Measurements from ENCODE around the gene ALPG.
"Not testable (repeated sequence)": the region's sequence is repeated elsewhere in the genome, so short reads cannot be mapped to it uniquely, and the experiment has no call there.

ALPG gene

DNA sequence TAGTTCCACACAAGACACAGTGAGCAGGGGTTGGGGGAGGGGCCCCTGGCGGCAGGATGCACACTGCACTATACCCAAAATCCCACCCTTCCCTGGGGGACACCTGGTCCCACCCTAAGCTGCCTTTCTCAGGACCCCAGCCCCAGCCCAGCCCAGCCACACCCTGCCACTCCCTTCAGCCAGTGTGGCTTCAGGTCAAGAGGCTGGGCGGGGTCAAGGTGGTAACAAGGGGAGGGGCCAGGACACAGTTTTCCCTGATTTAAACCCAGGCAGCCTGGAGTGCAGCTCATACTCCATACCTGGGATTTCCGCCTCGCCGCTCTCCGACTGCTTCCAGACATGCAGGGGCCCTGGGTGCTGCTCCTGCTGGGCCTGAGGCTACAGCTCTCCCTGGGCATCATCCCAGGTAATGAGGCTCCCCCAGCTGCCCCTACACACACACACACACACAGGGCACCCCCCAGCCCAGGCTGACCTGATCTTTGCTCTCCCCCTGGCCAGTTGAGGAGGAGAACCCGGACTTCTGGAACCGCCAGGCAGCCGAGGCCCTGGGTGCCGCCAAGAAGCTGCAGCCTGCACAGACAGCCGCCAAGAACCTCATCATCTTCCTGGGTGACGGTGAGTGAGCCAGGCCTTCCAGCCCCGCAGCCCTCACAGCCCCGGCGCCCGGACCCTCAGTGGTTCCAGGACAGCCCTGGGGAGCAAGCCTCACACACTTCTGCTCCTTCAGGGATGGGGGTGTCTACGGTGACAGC is at the start of gene ALPG:
TSS of gene ALPG (plus strand) at position 289 of the 755 bp plus-strand sequence. CDS start at position 340, 51 bp downstream.
- no peak for DNase-seq

DNA sequence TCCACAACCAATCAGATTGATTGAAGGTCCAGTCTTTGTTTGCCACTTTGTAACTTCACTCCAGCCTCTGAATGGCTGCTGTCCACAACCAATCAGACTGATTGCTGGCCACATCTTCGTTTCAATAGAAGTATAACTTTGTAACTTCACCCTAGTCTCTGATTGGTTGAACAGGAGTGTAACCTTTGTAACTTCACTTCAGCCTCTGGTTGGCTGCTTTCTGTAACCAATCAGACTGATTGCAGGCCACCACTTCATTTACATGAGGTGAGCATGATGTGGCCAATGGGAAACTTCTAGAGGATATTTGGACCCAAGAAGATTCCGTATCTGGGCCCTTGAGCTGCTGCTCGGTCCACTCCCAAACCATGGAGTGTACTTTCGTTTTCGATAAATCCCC is 45.0 kb upstream of the ALPG start:
- no peak for DNase-seq

DNA sequence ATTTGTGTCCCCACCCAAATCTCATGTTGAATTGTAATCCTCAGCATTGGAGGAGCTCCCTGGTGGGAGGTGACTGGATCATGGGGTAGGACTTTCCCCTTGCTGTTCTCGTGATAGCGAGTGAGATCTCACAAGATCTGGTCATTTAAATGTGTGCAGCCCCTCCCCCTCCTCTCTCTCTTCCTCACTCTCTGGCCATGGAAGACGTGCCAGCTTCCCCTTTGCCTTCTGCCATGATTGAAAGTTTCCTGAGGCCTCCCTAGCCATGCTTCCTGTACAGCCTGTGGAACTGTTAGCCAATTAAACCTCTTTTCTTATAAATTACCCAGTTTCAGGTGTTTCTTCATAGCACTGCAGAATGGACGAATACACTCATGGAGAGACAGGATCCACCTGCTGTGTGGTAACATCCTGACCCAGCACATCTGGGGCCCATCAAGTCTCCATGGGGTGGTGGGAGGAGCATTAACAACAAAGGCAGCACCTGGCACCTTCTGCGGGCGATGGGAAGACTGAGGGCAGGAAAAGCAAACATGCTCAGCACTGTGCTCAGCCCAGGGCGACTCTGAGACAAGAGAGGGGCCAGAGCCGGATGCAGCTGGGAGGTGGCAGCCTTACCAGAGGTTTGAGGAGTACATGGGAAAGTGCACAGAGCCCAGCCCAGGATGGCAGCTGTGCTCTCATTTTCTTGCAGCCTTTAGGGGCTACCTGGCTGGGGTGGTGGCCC is 44.3 kb upstream of the ALPG start:
- peak; percentile 63 for DNase-seq

DNA sequence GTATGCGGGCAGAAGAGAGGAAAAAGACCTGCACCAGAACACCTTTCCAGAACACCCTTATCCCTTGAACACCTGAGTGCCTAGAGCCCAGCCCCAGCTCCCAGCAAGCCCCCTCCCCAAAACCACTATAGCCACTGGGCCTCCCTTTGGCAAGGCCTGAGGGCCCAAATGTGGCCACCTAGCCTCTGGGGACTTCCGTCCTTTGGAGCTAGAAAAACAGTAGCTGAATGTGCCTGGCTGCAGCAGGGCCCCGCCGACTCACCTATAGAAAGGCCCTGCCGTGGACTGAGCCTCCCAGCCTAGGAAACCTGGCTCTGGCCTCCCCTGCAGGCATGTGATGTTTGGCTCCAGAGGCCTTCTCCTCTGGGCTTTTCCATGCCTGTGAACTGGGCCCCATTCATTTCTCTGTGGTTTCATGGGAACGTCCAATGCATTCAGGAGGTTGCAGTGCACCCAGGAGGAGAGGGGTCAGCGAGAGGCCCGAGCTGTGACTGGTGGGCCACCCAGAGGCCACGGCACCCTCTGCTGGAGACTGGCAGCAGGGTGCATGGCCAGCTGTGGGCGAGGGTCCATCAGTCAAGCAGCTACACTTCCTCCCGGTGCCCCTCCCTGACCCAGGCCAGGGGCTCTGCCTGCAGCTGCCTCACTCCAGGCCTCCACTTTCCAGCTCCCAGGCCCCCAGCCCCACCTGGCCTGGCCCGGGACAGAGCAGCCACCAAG is 43.4 kb upstream of the ALPG start:
- DNase-seq, result not testable (repeated sequence)

DNA sequence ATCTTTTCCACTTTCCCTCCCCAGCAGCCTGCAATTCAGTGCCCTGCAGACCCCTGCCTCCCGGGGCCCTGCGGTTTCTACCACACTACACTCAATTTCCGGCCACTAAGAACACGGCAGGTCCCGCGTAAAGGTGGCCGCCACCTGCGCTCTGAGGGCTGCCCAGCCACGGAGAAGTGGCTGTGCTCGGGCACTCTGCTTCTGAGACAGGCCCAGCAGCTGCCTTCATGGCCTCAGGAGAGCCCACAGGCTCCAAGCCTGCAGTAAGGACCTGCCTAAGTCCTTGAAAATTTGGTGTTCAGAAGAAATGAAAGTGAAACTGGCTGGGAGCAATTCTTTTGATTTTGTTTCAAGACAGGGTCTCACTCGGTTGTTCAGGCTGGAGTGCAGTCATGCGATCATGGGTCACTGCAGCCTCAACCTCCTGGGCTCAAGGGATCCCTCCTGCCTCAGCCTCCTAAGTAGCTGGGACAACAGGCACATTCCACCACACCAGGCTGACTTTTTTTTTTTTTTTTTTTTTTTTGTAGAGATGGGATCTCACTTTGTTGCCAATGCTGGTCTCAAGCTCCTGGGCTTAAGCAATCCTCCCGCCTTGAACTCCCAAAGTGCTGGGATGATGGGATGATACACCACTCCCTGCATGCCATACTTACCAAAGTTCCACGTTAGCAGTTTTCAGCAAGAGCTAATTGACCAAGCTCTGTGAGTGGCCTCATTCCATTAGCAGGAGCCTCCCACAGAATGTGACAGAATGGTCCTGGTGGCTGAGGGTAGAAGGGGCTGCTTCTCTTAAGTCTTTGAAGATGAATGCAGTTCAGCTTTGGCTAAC is 42.6 kb upstream of the ALPG start:
- DNase-seq, result no peak

DNA sequence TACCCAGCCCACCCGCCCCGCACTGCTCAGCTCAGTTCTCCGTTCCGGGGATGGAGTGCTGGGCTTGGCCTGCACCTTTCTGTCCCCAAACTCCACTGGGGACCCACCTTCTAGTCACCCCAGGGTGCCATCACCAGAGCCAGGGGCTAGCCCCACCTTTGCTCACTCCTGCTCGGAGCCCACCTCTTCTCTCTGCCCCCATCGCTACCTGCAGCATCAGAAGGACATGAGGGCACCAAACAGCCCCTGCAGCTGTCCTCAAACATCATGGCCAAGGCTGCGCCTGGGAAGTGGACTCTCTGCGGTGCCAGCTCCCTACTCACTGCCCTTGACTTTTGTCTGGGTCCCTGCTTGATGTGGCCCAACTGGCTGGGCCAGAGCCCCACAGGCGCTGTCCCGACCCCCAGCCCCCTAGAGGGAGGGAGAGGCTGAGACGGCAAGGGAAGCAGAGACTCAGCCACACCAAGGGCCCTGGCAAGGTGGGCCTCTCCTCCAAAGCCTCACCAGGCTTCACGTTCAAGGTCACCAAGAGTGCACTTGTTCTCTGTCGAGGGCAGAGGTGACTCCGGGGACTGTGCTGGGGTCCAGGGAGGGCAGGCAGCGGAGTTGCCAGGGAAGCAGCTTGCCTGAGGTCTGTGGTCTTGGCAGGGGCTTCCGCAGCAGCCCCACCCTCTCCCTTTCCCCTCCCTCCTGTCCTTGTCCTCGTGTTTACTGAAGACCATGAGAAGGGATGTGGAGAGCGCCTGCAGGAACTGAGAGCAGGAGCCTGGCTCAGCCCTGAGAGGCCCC is 41.6 kb upstream of the ALPG start:
- DNase-seq, result not testable (repeated sequence)

DNA sequence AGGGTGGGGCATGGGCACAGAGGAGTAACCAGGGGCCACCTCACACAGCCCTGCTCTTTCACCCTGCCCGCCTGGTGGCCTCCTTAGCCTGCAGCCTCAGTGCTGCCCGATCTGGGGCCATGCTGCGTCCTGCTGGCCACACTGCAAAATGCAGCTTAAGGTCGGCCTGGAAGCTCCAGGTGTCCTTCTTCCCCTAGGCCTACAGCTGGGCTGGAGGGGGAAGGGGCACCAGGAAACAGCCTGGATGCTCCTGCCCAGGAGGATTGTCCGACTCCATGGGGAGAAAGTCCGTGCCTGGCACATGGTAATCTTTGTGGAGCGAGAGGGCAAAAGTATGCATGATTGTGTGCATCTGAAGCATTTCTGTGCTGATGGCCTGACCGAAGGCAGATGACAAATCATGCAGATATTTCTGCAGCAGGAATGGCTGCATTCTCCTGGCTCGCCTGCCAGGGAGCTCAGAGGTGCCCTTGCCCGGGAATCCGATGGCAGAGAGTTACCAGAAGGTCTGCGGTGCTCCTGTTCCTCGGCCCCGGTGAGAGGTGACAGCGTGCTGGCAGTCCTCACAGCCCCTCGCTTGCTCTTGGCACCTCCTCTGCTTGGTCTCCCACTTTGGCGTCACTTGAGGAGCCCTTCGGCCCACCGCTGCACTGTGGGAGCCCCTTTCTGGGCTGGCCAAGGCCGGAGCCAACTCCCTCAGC is 40.9 kb upstream of the ALPG start:
- peak; percentile 17 for DNase-seq

DNA sequence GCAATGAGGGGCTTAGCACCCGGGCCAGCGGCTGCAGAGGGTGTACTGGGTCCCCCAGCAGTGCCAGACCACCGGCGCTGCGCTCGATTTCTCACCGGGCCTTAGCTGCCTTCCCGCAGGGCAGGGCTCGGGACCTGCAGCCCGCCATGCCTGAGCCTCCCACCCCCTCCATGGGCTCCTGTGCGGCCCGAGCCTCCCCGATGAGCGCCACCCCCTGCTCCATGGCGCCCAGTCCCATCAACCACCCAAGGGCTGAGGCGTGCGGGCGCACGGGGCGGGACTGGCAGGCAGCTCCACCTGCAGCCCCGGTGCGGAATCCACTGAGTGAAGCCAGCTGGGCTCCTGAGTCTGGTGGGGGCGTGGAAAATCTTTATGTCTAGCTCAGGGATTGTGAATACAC is 40.2 kb upstream of the ALPG start:
- DNase-seq, result not testable (repeated sequence)

DNA sequence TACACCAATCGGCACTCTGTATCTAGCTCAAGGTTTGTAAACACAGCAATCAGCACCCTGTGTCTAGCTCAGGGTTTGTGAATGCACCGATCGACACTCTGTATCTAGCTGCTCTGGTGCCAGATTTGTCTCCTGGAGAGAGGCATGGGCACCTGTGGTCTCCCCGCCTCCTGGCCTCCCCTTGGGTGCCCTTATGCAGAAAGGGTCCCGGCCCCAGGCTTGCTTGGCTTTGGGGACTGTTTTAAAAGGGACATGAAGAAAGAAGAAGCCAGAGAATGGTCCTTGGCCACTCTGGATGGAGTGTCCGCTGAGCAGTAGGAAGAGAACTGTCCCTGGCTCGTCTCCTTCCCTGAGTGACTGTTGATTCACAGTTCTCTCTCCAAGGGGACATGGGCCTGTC is 39.6 kb upstream of the ALPG start:
- no peak for DNase-seq

DNA sequence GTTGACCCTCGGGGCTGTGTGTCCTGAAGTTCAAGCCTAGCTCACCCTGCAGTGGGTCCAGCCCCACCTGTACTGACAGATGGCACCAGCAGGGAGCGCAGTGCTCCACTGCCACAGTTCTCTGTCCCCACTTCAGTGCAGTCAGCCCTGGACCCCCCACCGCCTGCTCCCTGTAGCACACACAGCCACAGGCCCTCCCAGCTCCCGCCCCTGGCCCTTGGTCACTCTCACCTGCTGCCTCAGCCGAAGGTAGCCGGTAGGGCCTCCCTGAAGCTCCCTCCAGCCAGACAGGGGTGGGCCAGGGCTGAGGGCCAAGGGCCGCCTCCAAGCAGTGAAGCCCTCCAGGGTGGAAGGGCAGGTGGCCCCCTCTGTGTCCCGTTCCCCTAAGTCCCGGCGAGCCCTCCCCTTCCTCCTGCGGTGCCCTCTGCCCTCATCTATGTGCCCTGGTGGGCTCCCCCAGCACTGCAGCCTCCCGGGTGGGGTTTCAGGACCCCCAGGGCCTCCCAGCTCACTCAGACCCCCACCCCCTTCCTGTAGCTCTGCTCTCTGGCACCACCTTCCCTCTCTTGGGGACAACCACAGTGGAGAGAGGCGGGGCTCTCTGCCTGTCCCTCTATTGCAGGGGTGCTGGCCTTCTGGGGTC is 38.9 kb upstream of the ALPG start:
- DNase-seq, result no peak

DNA sequence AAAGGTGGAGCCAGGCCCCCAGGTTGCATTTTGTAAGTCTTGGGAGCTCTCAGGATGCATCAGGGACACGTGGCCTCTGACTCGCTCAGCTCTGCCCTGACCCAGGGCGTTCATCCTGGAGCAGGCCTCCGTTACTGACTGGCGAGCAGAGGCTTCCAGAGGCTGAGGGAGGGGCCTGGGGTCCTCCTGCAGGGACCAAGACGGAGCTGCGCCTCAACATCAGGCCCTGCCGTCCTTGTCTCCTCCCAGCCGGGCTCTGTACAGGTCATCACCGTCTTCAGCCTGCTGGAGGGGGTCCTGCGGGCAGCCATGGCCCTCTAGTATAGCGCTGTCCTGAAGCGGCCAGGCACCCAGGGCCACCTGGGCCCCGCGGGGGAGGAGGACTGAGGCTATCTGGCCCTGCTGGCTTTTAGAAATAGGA is 38.3 kb upstream of the ALPG start:
- DNase-seq, result no peak

DNA sequence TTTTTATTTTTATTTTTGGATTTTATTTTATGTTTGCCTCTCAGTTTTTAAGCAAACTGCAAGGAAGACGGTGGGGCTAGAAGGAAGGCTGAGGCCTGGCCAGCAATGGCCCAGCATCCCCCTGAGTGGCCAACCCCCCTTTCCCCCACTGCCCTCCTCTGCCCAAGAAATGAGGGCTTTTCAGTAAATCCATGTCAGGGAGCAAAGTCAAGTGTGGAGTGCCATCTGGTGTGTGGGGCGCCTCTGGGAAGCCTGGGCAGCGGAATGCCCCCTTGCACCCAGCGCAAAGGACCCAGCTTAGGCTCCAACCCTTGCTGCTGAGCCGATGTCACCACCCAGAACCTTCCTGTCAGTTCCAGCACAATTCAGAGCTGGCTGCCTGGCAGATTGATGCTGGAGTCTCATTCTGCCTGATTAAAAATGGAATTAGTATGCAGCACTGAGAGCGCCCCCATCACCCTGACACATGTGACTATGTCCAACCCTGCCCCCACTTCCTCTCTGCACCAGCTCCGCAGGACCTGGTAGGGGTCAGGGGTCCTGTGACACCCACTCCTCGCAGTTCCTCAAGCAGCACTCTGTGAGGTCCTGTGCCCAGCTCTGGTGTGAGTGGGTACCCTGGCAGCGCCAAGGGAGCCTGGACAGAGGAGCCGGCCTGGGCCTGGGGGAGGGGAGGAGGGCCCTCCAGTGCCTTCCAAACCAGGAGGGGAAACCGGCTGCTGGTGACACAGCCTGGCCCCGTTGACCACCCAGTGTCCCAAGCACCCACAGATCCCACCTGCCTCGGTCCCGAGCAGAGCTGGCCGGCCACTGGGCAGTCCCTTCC is 37.3 kb upstream of the ALPG start:
- no peak for DNase-seq

DNA sequence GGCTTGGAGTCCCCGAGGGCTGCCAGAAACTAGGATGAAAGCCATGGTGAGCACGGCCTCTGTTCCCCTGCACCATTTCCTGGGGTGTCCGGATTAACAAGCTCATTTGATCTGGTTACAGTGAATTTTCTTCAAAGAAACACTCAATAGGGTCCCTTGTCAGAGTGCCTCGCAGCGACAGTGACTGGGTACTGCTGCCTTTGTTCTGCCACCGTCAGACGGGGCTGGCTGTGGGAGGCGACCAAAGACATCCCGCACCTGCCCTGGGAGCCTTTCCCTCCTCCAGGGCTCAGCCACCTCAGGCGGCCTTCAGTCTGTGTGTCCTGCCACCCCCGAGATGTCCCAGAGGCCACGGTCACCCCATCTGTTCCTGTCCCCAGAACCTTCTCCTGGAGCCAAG is 36.6 kb upstream of the ALPG start:
- not testable (repeated sequence) for DNase-seq

DNA sequence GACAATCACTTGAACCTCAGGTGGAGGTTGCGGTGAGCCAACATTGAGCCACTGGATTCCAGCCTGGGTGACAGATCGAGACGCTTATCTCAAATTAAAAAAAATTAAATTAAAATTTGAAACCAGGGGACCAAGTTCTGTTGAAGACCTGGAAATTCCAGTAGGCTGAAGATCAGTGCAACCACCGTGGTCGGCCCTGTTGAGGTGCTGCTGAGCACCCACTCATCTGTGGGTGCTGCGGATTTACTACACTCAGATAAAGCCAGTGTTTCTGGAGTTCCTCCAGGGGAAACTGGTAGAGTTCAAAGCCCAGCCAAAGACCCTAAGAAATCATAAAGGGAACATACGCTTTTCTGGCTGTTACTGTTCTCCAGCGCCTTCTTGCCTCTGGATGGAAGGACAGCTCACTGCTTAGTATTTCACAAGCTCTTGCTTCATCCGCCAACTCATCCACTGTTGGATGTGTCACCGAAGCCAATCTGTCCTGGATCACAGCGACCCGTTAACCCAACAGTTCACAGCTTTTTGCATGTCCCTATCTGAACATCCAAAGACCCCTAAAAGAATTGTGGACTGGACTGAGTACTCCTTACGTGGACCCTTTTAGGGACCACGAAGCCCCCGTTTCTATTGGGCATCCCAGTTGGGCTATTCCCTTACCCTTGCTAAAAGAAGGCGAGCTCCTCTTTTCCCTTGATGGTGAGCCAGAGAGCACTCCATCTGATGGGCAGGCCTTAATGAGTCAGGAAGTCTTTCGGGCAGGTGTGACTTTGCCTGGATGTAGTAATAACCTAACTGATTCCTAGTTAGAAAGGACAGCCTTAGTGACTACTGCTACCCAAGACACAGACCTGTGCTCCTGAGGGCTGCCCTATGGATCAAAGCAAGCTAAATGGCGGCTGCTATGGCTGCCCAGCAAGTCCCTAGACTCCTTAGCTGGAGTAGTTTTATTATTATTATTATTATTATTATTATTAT is 34.1 kb upstream of the ALPG start:
- DNase-seq, result no peak

DNA sequence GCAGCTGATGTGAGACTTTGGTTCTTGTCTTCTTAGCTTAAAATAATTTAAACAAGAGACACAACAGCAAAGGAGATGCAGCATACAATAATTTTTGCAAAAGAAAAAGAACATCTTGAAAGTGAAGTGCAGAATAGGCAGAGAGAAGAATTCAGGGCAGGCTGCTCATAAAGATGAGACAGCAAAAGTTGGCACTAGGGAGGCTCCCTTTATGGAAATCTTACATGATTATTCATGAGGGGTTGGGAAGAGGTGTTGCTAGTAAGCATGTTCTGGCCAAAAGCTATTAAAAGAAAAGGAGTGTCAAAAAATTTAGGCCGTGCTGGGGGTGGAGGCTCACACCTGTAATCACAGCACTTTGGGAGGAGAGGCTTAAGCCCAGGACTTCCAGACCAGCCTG is 32.3 kb upstream of the ALPG start:
- DNase-seq, result no peak

DNA sequence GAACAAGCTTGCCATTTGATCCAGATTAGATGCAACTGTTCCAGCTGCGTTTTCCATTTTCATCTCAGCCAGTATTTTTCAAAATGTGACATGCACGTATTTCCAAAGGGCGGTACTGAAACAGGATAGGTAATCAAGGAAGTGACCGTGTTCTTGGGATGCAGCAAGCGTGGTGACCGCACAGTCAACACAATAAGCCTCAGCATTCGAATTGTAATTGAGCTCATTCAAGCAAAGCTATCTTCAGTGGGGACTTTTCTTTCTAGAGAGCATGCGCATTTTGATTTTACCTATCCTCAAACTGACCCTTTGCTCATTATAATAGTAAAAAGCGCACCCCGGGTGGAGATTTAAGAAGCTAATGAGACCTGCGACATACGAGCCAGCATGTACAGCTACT is 31.5 kb upstream of the ALPG start:
- DNase-seq, result no peak

DNA sequence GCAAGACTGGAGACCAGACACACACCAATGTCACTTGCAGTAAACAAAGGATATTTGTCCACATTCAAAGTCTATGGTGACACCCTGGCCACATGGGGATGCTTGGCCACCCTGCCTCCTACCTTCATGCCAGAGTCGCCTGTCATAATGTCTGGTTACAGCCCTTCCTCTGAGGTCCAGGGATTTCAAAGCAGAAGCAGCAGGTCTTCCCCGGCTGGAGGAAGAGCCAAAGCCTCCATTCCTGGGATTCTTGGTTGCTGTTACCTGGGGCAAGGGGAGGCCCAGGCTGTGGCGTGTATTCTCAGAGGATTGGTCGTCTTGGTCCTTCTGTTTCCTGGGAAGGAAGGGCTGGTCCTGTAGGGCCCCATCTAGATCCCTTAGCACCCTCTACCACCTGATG is 30.4 kb upstream of the ALPG start:
- DNase-seq, result no peak

DNA sequence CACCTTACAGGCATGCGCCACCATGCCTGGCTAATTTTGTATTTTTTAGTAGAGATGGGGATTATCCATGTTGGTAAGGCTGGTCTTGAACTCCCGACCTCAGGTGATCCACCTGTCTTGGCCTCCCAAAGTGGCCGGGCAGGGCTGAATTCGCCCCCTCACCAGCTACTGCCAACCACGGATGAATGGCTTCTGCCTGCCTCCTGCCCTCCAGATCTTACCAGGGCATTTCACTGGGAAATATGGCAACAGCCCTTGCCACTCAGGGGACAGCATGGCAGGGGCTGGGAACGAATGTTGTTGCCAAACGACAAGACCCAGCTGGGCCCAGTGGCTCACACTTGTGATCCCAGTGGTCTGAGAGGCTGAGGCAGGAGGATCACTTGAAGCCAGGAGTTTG is 29.9 kb upstream of the ALPG start:
- no peak for DNase-seq

DNA sequence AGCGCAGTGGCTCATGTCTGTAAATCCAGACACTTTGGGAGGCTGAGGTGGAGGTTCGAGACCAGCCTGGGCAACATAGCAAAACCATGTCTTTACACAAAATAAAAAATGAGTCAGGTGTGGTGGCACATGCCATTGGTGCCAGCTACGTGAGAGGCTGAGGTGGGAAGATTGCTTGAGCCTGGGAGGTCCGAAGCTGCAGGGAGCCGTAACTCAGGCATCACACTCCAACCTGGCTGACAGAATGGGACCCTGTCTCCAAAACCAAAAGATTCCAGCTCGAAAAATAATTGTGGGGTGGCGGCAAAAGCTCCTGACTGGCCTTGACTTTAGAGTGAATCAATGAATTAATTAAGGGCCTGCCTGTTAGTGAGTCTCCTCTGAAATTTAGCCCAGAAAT is 29.3 kb upstream of the ALPG start:
- no peak for DNase-seq

Data from NCI-H2029 (cell line).